Osteoblast (primary cell): ENCODE results near the gene SPRED2. TPM values are rescaled to one million over a fixed set of nuclear protein-coding genes. Genes with fewer than 3 reads are reported as not detected.
"Not testable (repeated sequence)": the region's sequence is repeated elsewhere in the genome, so short reads cannot be mapped to it uniquely, and the experiment has no call there.

Experiments used
- DNase-seq: peaks from one replicate; pipeline ENCODE4 v3.0.0; 2011; ENCODE audit warnings: low spot score, mixed read lengths; ENCODE audit not compliant: insufficient read length; ENCODE audit errors: missing footprints
- H2AFZ ChIP-seq: 2 replicates; pipeline ENCODE4 v1.6.0; 2011; ENCODE audit warnings: mild to moderate bottlenecking, low read length
- H3K27ac ChIP-seq: 2 replicates; pipeline ENCODE4 v1.5.1; 2011; ENCODE audit warnings: mild to moderate bottlenecking, low read depth, low read length, moderate library complexity
- H3K27me3 ChIP-seq: 2 replicates; pipeline ENCODE4 v1.6.0; 2012; ENCODE audit warnings: mild to moderate bottlenecking, control low read depth, inconsistent platforms, low read length, moderate library complexity; ENCODE audit not compliant: insufficient read depth
- H3K36me3 ChIP-seq: 2 replicates; pipeline ENCODE4 v1.5.1; 2011; ENCODE audit warnings: mild to moderate bottlenecking, low read length, control low read depth, moderate library complexity; ENCODE audit not compliant: insufficient read depth
- H3K4me1 ChIP-seq: 2 replicates; pipeline ENCODE4 v1.5.1; 2011; ENCODE audit warnings: mild to moderate bottlenecking, low read length, control low read depth, moderate library complexity; ENCODE audit not compliant: insufficient read depth
- H3K4me2 ChIP-seq: 2 replicates; pipeline ENCODE4 v1.6.0; 2011; ENCODE audit warnings: mild to moderate bottlenecking, low read length; ENCODE audit not compliant: insufficient read depth
- H3K4me3 ChIP-seq: fragments of 200-600 bp; sonication (generic); 3 replicates; pipeline ENCODE4 v1.5.1; 2012; ENCODE audit warnings: mild to moderate bottlenecking, low read length, inconsistent platforms; ENCODE audit not compliant: insufficient read depth
- H3K79me2 ChIP-seq: 2 replicates; pipeline ENCODE4 v1.6.0; 2012; ENCODE audit warnings: mild to moderate bottlenecking, low read length, control low read depth, inconsistent platforms; ENCODE audit not compliant: insufficient read depth
- H3K9me3 ChIP-seq: 2 replicates; pipeline ENCODE4 v1.5.1; 2011; ENCODE audit warnings: low read depth, low read length, control low read depth
- H4K20me1 ChIP-seq: 2 replicates; pipeline ENCODE4 v1.6.0; 2012; ENCODE audit warnings: mild to moderate bottlenecking, low read length, control low read depth; ENCODE audit not compliant: insufficient read depth
- total RNA-seq: library from RNA; depleted of rRNA; stranded (reverse); fragments of >200 nt; gene quantifications from 2 replicates; pipeline ENCODE4 v1.2.3, GENCODE V29; 2012
- TF ChIP-seq, protein P1 (sequence below): IDR thresholded peaks from 2 replicates; pipeline ENCODE4 v1.5.1; 2011; ENCODE audit warnings: mild to moderate bottlenecking, low read depth, low read length, moderate library complexity; ENCODE audit errors: extremely low read depth

SPRED2 gene
- total RNA-seq, 1 donor: 17.4 TPM

DNA sequence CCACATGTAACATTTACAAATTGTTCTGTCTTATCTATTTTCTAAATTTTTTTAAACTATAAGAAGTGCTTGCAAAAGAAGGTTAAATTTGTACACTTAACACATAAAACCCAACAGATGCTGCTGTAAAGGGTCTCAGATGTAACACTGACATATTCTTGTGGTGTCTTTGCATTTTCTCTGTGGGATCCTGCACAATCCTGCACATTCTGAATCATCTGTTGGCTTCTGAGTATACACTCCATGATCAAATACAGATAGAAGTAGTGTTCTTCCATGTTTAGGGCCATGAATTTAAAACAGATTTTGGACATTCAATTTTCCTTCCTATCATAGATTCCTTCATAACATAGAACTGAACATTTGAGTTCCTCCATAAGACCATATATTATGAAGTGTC is 89.0 kb downstream of the SPRED2 start:
- H3K79me2 ChIP-seq: peaks cover 66% of the 10 kb centered on the region

DNA sequence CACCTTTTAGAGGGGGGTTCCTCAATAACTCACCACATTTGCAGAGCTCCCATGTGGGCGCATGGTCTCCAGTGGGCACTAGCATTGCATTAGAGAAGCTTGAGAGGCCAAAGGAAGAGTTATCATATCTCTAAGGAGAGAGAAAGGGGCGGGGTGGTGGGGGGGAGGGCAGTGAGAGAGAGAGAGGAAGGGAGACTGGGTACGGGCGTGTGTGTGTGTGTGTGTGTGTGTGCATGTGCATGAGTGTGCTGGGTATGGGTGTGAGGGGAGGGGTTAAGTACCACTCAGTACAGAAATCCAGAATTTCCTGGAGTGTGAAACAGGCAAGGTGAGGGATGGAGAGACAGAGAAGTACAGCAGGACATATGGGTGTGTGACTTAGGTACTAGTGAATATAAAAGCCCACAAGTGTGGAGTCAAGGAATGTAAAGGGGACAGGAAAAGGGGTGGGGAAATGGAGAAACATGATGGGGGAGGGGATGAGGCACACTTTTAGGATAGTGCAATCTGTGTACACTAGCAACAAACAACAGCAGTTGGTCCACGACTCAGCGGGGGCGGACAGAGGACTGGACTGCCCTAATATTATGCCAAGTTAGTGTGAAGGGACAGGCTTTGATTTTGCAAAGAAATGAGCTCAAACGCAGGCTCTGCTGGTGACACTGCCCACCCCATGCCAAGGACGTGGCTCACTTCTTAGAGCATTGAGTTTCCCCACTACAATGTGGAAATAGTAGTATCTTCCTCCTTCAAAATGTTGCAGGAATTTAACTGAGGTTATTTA is 91.3 kb downstream of the SPRED2 start:
- Histone ChIP-seq H3K4me3 (no peak overlapping the region), H4K20me1 (peaks cover 2% of the 10 kb centered on the region), H3K9me3 (no peaks in the 10 kb centered on the region), H3K4me1 (peaks cover 24% of the 10 kb centered on the region), H3K79me2 (peaks cover 47% of the 10 kb centered on the region), H3K36me3 (peaks cover 10% of the 10 kb centered on the region), H3K27me3 (no peaks in the 10 kb centered on the region), H2AFZ (no peak overlapping the region), H3K27ac (no peak overlapping the region), H3K4me2 (no peak overlapping the region)
- DNase-seq: no peak
- TF ChIP-seq, protein P1, sequence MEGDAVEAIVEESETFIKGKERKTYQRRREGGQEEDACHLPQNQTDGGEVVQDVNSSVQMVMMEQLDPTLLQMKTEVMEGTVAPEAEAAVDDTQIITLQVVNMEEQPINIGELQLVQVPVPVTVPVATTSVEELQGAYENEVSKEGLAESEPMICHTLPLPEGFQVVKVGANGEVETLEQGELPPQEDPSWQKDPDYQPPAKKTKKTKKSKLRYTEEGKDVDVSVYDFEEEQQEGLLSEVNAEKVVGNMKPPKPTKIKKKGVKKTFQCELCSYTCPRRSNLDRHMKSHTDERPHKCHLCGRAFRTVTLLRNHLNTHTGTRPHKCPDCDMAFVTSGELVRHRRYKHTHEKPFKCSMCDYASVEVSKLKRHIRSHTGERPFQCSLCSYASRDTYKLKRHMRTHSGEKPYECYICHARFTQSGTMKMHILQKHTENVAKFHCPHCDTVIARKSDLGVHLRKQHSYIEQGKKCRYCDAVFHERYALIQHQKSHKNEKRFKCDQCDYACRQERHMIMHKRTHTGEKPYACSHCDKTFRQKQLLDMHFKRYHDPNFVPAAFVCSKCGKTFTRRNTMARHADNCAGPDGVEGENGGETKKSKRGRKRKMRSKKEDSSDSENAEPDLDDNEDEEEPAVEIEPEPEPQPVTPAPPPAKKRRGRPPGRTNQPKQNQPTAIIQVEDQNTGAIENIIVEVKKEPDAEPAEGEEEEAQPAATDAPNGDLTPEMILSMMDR: no peak

More for the DNA sequence above, 89.0 kb downstream of the SPRED2 start:
- peaks cover 5% of the 10 kb centered on the region for H4K20me1 ChIP-seq
- DNase-seq: no peak
- H3K27me3 ChIP-seq: no peaks in the 10 kb centered on the region
- no peak overlapping the region for H3K27ac ChIP-seq
- H3K4me3 ChIP-seq: no peak overlapping the region
- TF ChIP-seq, protein P1: no peak
- peaks cover 26% of the 10 kb centered on the region for H3K4me1 ChIP-seq
- no peak overlapping the region for H3K4me2 ChIP-seq
- no peaks in the 10 kb centered on the region for H3K9me3 ChIP-seq
- H3K36me3 ChIP-seq: peaks cover 10% of the 10 kb centered on the region
- H2AFZ ChIP-seq: no peak overlapping the region

DNA sequence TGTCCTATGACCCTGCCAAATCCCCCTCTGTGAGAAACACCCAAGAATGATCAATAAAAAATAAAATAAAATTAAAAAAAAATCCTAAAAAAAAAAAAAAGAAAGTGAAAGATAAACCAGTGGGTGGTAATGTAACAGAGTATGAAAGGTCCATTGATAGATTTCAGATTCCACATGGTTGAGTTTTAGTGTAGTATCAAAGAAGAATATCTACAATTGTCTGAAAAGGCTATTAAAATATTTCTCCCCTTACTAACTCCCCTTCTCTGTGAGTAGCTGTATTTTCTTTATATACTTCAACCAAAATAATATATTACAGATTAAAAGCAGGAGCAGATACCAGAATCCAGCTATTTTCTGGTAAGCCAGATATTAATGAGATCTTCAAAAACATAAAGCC is 92.8 kb downstream of the SPRED2 start:
- H3K27me3 ChIP-seq: no peaks in the 10 kb centered on the region

GRCh38 chr2:65338830-65339495 is 93.4 kb downstream of the SPRED2 start:
- Histone ChIP-seq H3K36me3 (peaks cover 14% of the 10 kb centered on the region), H3K79me2 (peaks cover 39% of the 10 kb centered on the region)
- H3K27me3 ChIP-seq, DNase-seq, H3K4me1 ChIP-seq, H3K27ac ChIP-seq, H2AFZ ChIP-seq, H3K4me2 ChIP-seq, H4K20me1 ChIP-seq, H3K4me3 ChIP-seq, H3K9me3 ChIP-seq: not testable (repeated sequence)

More for the DNA sequence above, 92.8 kb downstream of the SPRED2 start:
- H3K36me3 ChIP-seq: peaks cover 15% of the 10 kb centered on the region
- H3K9me3 ChIP-seq: no peaks in the 10 kb centered on the region
- TF ChIP-seq, protein P1: no peak
- H3K27ac ChIP-seq: no peak overlapping the region
- peaks cover 40% of the 10 kb centered on the region for H3K79me2 ChIP-seq
- H2AFZ ChIP-seq: no peak overlapping the region
- H3K4me1 ChIP-seq: peaks cover 9% of the 10 kb centered on the region
- no peak for DNase-seq
- H3K4me2 ChIP-seq: no peak overlapping the region
- H3K4me3 ChIP-seq: no peak overlapping the region
- H4K20me1 ChIP-seq: no peaks in the 10 kb centered on the region

DNA sequence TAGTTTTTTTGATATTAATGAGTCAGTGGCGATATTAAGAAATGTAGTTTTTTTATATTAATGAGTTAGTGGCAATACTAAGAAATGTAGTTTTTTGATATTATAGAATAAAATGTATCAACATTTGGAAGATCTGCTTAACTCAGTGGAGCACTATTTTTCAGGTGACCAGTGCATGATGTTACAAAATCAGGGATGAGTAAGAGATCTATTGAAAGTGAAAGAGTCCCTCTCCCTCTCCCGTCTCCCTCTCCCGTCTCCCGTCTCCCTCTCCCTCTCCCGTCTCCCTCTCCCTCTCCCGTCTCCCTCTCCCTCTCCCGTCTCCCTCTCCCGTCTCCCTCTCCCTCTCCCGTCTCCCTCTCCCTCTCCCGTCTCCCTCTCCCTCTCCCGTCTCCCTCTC is 94.5 kb downstream of the SPRED2 start:
- H4K20me1 ChIP-seq, H2AFZ ChIP-seq, H3K4me1 ChIP-seq, H3K9me3 ChIP-seq, H3K27ac ChIP-seq, H3K27me3 ChIP-seq, DNase-seq, H3K4me2 ChIP-seq, H3K4me3 ChIP-seq: not testable (repeated sequence)
- H3K79me2 ChIP-seq: peaks cover 33% of the 10 kb centered on the region
- peaks cover 18% of the 10 kb centered on the region for H3K36me3 ChIP-seq
